ENCODE measurements around the gene ACSS2. TPM values are rescaled to one million over a fixed set of nuclear protein-coding genes. Genes with fewer than 3 reads are reported as not detected.

ACSS2 gene
- total RNA-seq, 1 donor from 2014 or later = 53.2 TPM

DNA sequence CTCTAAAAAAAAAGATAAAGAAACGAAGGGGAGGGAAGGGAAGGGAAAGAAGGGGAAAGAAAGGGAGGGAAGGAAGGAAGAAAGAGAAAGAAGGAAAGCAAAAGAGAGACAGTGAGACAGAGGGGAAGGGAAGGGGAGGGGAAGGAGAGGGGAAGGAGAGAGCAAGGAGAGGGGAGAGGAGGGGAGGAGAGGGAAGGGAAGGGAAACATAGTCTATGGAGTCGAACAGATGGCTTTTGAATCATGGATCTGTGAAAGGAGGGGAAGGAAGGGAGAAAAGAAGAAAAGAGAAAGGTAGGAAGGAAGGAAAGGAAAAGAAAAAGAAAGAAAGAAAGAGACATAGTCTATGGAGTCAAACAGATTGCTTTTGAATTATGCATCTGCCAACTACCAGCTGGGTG lies 34.3 kb upstream of the ACSS2 start:
- Mint-ChIP-seq H3K4me3 (ENCODE audit: unreplicated experiment) (no peak overlapping the region), H3K4me1 (ENCODE audit: unreplicated experiment) (peaks cover 4% of the 10 kb centered on the region), H3K27ac (ENCODE audit: unreplicated experiment) (no peak overlapping the region), H3K9me3 (ENCODE audit: unreplicated experiment) (no peaks in the 10 kb centered on the region), H3K36me3 (ENCODE audit: low read depth, unreplicated experiment) (no peaks in the 10 kb centered on the region), H3K27me3 (ENCODE audit: unreplicated experiment) (no peaks in the 10 kb centered on the region)
- DNase-seq (ENCODE audit: low spot score) = no peak
- TF ChIP-seq, protein P1, sequence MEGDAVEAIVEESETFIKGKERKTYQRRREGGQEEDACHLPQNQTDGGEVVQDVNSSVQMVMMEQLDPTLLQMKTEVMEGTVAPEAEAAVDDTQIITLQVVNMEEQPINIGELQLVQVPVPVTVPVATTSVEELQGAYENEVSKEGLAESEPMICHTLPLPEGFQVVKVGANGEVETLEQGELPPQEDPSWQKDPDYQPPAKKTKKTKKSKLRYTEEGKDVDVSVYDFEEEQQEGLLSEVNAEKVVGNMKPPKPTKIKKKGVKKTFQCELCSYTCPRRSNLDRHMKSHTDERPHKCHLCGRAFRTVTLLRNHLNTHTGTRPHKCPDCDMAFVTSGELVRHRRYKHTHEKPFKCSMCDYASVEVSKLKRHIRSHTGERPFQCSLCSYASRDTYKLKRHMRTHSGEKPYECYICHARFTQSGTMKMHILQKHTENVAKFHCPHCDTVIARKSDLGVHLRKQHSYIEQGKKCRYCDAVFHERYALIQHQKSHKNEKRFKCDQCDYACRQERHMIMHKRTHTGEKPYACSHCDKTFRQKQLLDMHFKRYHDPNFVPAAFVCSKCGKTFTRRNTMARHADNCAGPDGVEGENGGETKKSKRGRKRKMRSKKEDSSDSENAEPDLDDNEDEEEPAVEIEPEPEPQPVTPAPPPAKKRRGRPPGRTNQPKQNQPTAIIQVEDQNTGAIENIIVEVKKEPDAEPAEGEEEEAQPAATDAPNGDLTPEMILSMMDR (IDR thresholded peaks at IDR 0.05; ENCODE audit: unreplicated experiment) = no peak

DNA sequence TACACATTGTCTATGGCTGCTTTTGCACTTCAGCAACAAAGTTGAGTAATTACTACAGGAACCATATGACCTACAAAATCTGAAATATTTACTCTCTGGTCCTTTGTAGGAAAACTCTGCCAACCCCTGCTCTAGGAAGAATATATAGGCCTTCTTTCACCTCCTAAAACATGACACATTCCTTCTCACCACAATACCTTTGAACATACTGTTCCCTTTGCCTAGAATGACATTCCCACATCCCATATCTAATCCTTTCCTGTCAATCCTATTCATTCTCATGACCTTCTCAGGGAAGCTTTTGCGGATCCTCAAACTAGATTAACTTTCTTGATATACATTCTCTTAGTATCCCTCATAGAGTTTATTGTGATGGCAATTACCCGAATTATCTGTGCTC lies 33.0 kb upstream of the ACSS2 start:
- no peak for DNase-seq (ENCODE audit: low spot score)
- peaks cover 4% of the 10 kb centered on the region for H3K4me1 Mint-ChIP-seq (ENCODE audit: unreplicated experiment)

DNA sequence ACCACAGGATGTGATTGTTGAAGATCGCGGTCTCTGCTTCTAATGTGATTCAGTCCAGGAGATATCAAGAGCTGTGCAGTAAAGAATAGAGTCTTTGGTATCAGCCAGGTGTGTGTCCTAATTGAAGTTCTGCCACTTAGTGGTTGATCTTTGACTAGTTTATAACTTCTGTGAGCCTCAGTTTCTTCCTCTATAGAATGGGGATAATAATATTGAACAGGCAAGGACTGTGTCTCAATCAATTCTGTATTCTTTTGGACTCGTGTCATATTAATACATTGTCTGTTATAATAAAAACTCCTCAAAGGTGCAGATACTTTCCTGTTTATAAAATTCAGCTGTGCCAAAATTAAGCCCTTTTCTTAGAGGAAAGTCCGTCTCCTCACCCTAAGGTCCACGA lies 27.8 kb upstream of the ACSS2 start:
- H3K27ac Mint-ChIP-seq (ENCODE audit: unreplicated experiment) = no peak overlapping the region
- H3K4me1 Mint-ChIP-seq (ENCODE audit: unreplicated experiment) = peaks cover 1% of the 10 kb centered on the region
- peaks cover 11% of the 10 kb centered on the region for H3K36me3 Mint-ChIP-seq (ENCODE audit: low read depth, unreplicated experiment)
- DNase-seq (ENCODE audit: low spot score) = no peak
- no peak overlapping the region for H3K4me3 Mint-ChIP-seq (ENCODE audit: unreplicated experiment)
- TF ChIP-seq, protein P1 (IDR thresholded peaks at IDR 0.05; ENCODE audit: unreplicated experiment) = no peak
- peaks cover 4% of the 10 kb centered on the region for H3K27me3 Mint-ChIP-seq (ENCODE audit: unreplicated experiment)
- no peaks in the 10 kb centered on the region for H3K9me3 Mint-ChIP-seq (ENCODE audit: unreplicated experiment)

More for the DNA sequence above, 33.0 kb upstream of the ACSS2 start:
- Mint-ChIP-seq H3K36me3 (ENCODE audit: low read depth, unreplicated experiment) (no peaks in the 10 kb centered on the region), H3K9me3 (ENCODE audit: unreplicated experiment) (no peaks in the 10 kb centered on the region), H3K27me3 (ENCODE audit: unreplicated experiment) (peaks cover 1% of the 10 kb centered on the region), H3K4me3 (ENCODE audit: unreplicated experiment) (peak overlapping the region; percentile 35), H3K27ac (ENCODE audit: unreplicated experiment) (no peak overlapping the region)
- TF ChIP-seq, protein P1 (IDR thresholded peaks at IDR 0.05; ENCODE audit: unreplicated experiment) = no peak

DNA sequence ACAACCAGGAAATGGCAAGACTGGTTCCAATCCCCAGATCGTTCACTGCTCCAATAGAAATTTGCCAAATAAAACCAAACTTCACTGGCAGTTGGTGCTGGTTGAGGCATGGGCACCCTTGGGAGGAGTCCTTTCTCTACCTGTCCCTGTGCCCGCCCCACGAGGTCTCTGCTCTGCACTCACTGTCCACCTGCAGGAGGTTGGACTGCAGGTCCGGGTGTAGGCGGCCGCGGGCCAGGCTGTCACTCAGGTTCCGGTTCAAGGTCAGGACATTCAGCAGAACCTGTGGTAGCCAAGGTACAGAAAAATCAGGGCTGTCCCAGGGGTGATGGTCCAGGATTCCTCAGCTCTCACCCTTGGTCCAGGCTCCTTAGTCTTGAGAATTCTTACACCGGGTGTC lies 26.6 kb upstream of the ACSS2 start:
- DNase-seq (ENCODE audit: low spot score) = no peak
- H3K4me1 Mint-ChIP-seq (ENCODE audit: unreplicated experiment) = no peaks in the 10 kb centered on the region
- peaks cover 11% of the 10 kb centered on the region for H3K36me3 Mint-ChIP-seq (ENCODE audit: low read depth, unreplicated experiment)
- peaks cover 4% of the 10 kb centered on the region for H3K27me3 Mint-ChIP-seq (ENCODE audit: unreplicated experiment)
- no peak overlapping the region for H3K4me3 Mint-ChIP-seq (ENCODE audit: unreplicated experiment)
- no peaks in the 10 kb centered on the region for H3K9me3 Mint-ChIP-seq (ENCODE audit: unreplicated experiment)
- no peak overlapping the region for H3K27ac Mint-ChIP-seq (ENCODE audit: unreplicated experiment)
- TF ChIP-seq, protein P1 (IDR thresholded peaks at IDR 0.05; ENCODE audit: unreplicated experiment) = no peak

DNA sequence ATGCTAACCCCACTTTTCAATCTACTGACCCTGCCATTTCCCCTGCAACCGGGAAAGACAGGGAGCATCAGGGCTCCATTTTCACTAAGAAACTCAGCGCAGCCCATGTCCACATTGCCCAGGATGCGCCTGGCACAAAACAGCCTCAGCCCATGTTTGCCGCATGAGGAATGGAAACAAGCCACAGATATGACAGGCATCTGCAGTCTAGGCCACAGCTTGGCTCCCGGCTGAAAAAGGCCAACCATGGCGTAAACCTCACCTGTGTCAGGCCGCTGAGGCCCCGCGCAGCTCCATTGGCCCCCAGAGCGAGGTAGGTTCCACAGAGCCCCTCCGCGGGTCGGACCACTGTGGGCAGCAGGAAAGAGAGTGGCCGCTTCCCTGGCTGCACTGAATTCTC lies 25.4 kb upstream of the ACSS2 start:
- DNase-seq (ENCODE audit: low spot score) = no peak
- H3K27me3 Mint-ChIP-seq (ENCODE audit: unreplicated experiment) = peaks cover 4% of the 10 kb centered on the region
- H3K9me3 Mint-ChIP-seq (ENCODE audit: unreplicated experiment) = no peaks in the 10 kb centered on the region
- H3K4me3 Mint-ChIP-seq (ENCODE audit: unreplicated experiment) = no peak overlapping the region
- no peaks in the 10 kb centered on the region for H3K4me1 Mint-ChIP-seq (ENCODE audit: unreplicated experiment)
- peaks cover 15% of the 10 kb centered on the region for H3K36me3 Mint-ChIP-seq (ENCODE audit: low read depth, unreplicated experiment)
- TF ChIP-seq, protein P1 (IDR thresholded peaks at IDR 0.05; ENCODE audit: unreplicated experiment) = no peak
- H3K27ac Mint-ChIP-seq (ENCODE audit: unreplicated experiment) = no peak overlapping the region
